GM21526 (cell line): ENCODE measurements around the gene GARIN5B.
A peak's percentile ranks its signal among the peaks of the same experiment; 100 is the strongest.
"Not testable (repeated sequence)": the region's sequence is repeated elsewhere in the genome, so short reads cannot be mapped to it uniquely, and the experiment has no call there.

Experiments used
- ATAC-seq: cut with Tn5 transposase; IDR thresholded peaks from one replicate; pipeline ENCODE4 v1.9.1; 2021; ENCODE audit warnings: moderate library complexity; ENCODE audit not compliant: unreplicated experiment, low FRiP score

The GARIN5B gene

GRCh38 chr19:55362990-55363716 lies at the start of gene GARIN5B:
Gene GARIN5B, minus strand, starts transcription at chr19:55363260. Its CDS starts 194 bp downstream, at chr19:55363066.
- ATAC-seq = no peak

GRCh38 chr19:55410168-55410567 lies 47.1 kb upstream of the GARIN5B start:
- no peak for ATAC-seq

- ATAC-seq = not testable (repeated sequence)
Measured at GRCh38 chr19:55409179-55409578, 46.1 kb upstream of the GARIN5B start.

- ATAC-seq = no peak
Measured at GRCh38 chr19:55408533-55408872, 45.4 kb upstream of the GARIN5B start.

GRCh38 chr19:55407800-55408532 lies 44.9 kb upstream of the GARIN5B start:
- peak; percentile 72 for ATAC-seq

- not testable (repeated sequence) for ATAC-seq
Measured at GRCh38 chr19:55407550-55407799, 44.4 kb upstream of the GARIN5B start, which contains the start of gene UBE2S. Gene UBE2S, minus strand, starts transcription at chr19:55407788. Its CDS starts 199 bp downstream, at chr19:55407589.

GRCh38 chr19:55406826-55407549 lies 43.9 kb upstream of the GARIN5B start:
- ATAC-seq = no peak

- no peak for ATAC-seq
Measured at GRCh38 chr19:55406091-55406825, 43.2 kb upstream of the GARIN5B start.

- no peak for ATAC-seq
Measured at GRCh38 chr19:55405638-55406037, 42.6 kb upstream of the GARIN5B start.

- no peak for ATAC-seq
Measured at GRCh38 chr19:55402509-55402908, 39.4 kb upstream of the GARIN5B start.

GRCh38 chr19:55401390-55401789 lies 38.3 kb upstream of the GARIN5B start:
- ATAC-seq = not testable (repeated sequence)

- ATAC-seq = no peak
Measured at GRCh38 chr19:55400281-55401087, 37.4 kb upstream of the GARIN5B start.

GRCh38 chr19:55398200-55398925 lies 35.3 kb upstream of the GARIN5B start:
- no peak for ATAC-seq

- ATAC-seq = no peak
Measured at GRCh38 chr19:55392820-55393761, 30.0 kb upstream of the GARIN5B start.

GRCh38 chr19:55391702-55392615 lies 28.9 kb upstream of the GARIN5B start:
- ATAC-seq = no peak

- no peak for ATAC-seq
Measured at GRCh38 chr19:55391191-55391670, 28.2 kb upstream of the GARIN5B start.

GRCh38 chr19:55390461-55390880 lies 27.4 kb upstream of the GARIN5B start:
- no peak for ATAC-seq
